ENCODE measurements around the gene NEDD4.

Gene NEDD4

GRCh38 chr15:55991802-55992768, 1.3 kb downstream of the NEDD4 start:
- peaks cover 12% of the 10 kb centered on the region; the same call in 1 of the 2 replicates for H4K20me1 ChIP-seq
- TF ChIP-seq Cebpa-rat (IDR thresholded peaks at IDR 0.05), result no peak
- peak overlapping the region; percentile 81; the same call in 1 of the 2 replicates for H3K27ac ChIP-seq
- peak overlapping the region; percentile 80 for H3K4me2 ChIP-seq
- no peaks in the 10 kb centered on the region for H3K27me3 ChIP-seq
- 0 out of 2 replicates have a peak, but pooled peaks cover 5% of the 10 kb centered on the region for H3K36me3 ChIP-seq
- peak overlapping the region; percentile 82 for H3K4me3 ChIP-seq
- H3K9me3 ChIP-seq, result no peaks in the 10 kb centered on the region
- H3K4me1 ChIP-seq, result peaks cover 21% of the 10 kb centered on the region
- H3K9ac ChIP-seq, result peak overlapping the region; percentile 83

- H3K9ac ChIP-seq, result no peak overlapping the region
- peaks cover 21% of the 10 kb centered on the region for H3K4me1 ChIP-seq
- H3K9me3 ChIP-seq, result no peaks in the 10 kb centered on the region
- no peak overlapping the region for H3K4me3 ChIP-seq
- no peak overlapping the region for H3K27ac ChIP-seq
- no peaks in the 10 kb centered on the region for H3K27me3 ChIP-seq
- H3K4me2 ChIP-seq, result 0 out of 2 replicates have a peak overlapping the region, but pooled peaks have one; percentile 80
- 0 out of 2 replicates have a peak, but pooled peaks cover 5% of the 10 kb centered on the region for H3K36me3 ChIP-seq
- no peak for TF ChIP-seq Cebpa-rat (IDR thresholded peaks at IDR 0.05)
- H4K20me1 ChIP-seq, result peaks cover 12% of the 10 kb centered on the region; the same call in 1 of the 2 replicates
Observed at GRCh38 chr15:55990998-55991397, 2.4 kb downstream of the NEDD4 start.

- Histone ChIP-seq H3K27me3 (no peaks in the 10 kb centered on the region), H3K27ac (no peak overlapping the region), H4K20me1 (peaks cover 12% of the 10 kb centered on the region; the same call in 1 of the 2 replicates), H3K9ac (no peak overlapping the region), H3K4me2 (no peak overlapping the region), H3K36me3 (0 out of 2 replicates have a peak, but pooled peaks cover 5% of the 10 kb centered on the region), H3K4me1 (peaks cover 21% of the 10 kb centered on the region), H3K9me3 (no peaks in the 10 kb centered on the region), H3K4me3 (no peak overlapping the region)
- no peak for TF ChIP-seq Cebpa-rat (IDR thresholded peaks at IDR 0.05)
Observed at GRCh38 chr15:55990516-55990915, 2.9 kb downstream of the NEDD4 start.

- no peak overlapping the region for H3K9ac ChIP-seq
- no peak for TF ChIP-seq Cebpa-rat (IDR thresholded peaks at IDR 0.05)
Observed at GRCh38 chr15:55989383-55989782, 4.0 kb downstream of the NEDD4 start.

GRCh38 chr15:55981582-55982249, 11.7 kb downstream of the NEDD4 start:
- Histone ChIP-seq H3K27ac (no peak overlapping the region), H3K4me3 (no peak overlapping the region)
- no peak for TF ChIP-seq Cebpa-rat (IDR thresholded peaks at IDR 0.05)

More at GRCh38 chr15:55989383-55989782, 4.0 kb downstream of the NEDD4 start:
- Histone ChIP-seq H3K27ac (no peak overlapping the region), H3K4me2 (no peak overlapping the region), H3K27me3 (no peaks in the 10 kb centered on the region), H3K4me1 (peaks cover 19% of the 10 kb centered on the region), H3K9me3 (no peaks in the 10 kb centered on the region), H3K36me3 (peaks cover 5% of the 10 kb centered on the region; the same call in 1 of the 2 replicates), H4K20me1 (peaks cover 12% of the 10 kb centered on the region; the same call in 1 of the 2 replicates), H3K4me3 (no peak overlapping the region)

GRCh38 chr15:55980511-55980910, 12.9 kb downstream of the NEDD4 start:
- H3K9me3 ChIP-seq, result peaks cover 16% of the 10 kb centered on the region; the same call in 1 of the 2 replicates
- no peak overlapping the region for H3K27ac ChIP-seq
- H3K9ac ChIP-seq, result no peak overlapping the region
- no peak for TF ChIP-seq Cebpa-rat (IDR thresholded peaks at IDR 0.05)
- no peaks in the 10 kb centered on the region for H3K4me1 ChIP-seq
- no peak overlapping the region for H3K4me2 ChIP-seq
- no peaks in the 10 kb centered on the region for H4K20me1 ChIP-seq
- no peaks in the 10 kb centered on the region; the same call in 1 of the 2 replicates for H3K36me3 ChIP-seq
- H3K27me3 ChIP-seq, result no peaks in the 10 kb centered on the region
- H3K4me3 ChIP-seq, result no peak overlapping the region

More at GRCh38 chr15:55981582-55982249, 11.7 kb downstream of the NEDD4 start:
- no peaks in the 10 kb centered on the region for H3K4me1 ChIP-seq
- peaks cover 16% of the 10 kb centered on the region; the same call in 1 of the 2 replicates for H3K9me3 ChIP-seq
- no peaks in the 10 kb centered on the region for H4K20me1 ChIP-seq
- H3K4me2 ChIP-seq, result no peak overlapping the region
- H3K9ac ChIP-seq, result no peak overlapping the region
- H3K27me3 ChIP-seq, result no peaks in the 10 kb centered on the region
- H3K36me3 ChIP-seq, result no peaks in the 10 kb centered on the region; the same call in 1 of the 2 replicates

GRCh38 chr15:55977231-55977630, 16.2 kb downstream of the NEDD4 start:
- H3K4me2 ChIP-seq, result no peak overlapping the region
- H3K9ac ChIP-seq, result no peak overlapping the region

GRCh38 chr15:55970286-55970685, 23.1 kb downstream of the NEDD4 start:
- no peaks in the 10 kb centered on the region for H4K20me1 ChIP-seq
- no peak overlapping the region for H3K9ac ChIP-seq
- no peak for TF ChIP-seq Cebpa-rat (IDR thresholded peaks at IDR 0.05)
- H3K27me3 ChIP-seq, result no peaks in the 10 kb centered on the region
- no peaks in the 10 kb centered on the region for H3K4me1 ChIP-seq
- H3K36me3 ChIP-seq, result peaks cover 10% of the 10 kb centered on the region
- no peak overlapping the region for H3K4me2 ChIP-seq
- H3K4me3 ChIP-seq, result no peak overlapping the region
- H3K9me3 ChIP-seq, result peaks cover 13% of the 10 kb centered on the region; the same call in 1 of the 2 replicates
- H3K27ac ChIP-seq, result no peak overlapping the region

More at GRCh38 chr15:55977231-55977630, 16.2 kb downstream of the NEDD4 start:
- TF ChIP-seq Cebpa-rat (IDR thresholded peaks at IDR 0.05), result no peak
- H3K36me3 ChIP-seq, result no peaks in the 10 kb centered on the region
- no peak overlapping the region for H3K4me3 ChIP-seq
- no peaks in the 10 kb centered on the region for H3K27me3 ChIP-seq
- no peaks in the 10 kb centered on the region for H3K4me1 ChIP-seq
- no peaks in the 10 kb centered on the region for H4K20me1 ChIP-seq
- no peak overlapping the region for H3K27ac ChIP-seq
- peaks cover 8% of the 10 kb centered on the region; the same call in 1 of the 2 replicates for H3K9me3 ChIP-seq

GRCh38 chr15:55969582-55969981, 23.8 kb downstream of the NEDD4 start:
- H3K36me3 ChIP-seq, result peaks cover 17% of the 10 kb centered on the region
- no peaks in the 10 kb centered on the region for H3K4me1 ChIP-seq
- no peaks in the 10 kb centered on the region for H3K27me3 ChIP-seq
- no peak overlapping the region for H3K4me2 ChIP-seq
- no peak overlapping the region for H3K27ac ChIP-seq
- H3K9me3 ChIP-seq, result peaks cover 13% of the 10 kb centered on the region; the same call in 1 of the 2 replicates
- H3K9ac ChIP-seq, result no peak overlapping the region
- H4K20me1 ChIP-seq, result no peaks in the 10 kb centered on the region
- no peak for TF ChIP-seq Cebpa-rat (IDR thresholded peaks at IDR 0.05)
- no peak overlapping the region for H3K4me3 ChIP-seq
